PC-3 (cell line): ENCODE measurements around the gene ETV1.

Experiments
- EZH2 ChIP-seq: fragments of 300-600 bp; sonication (generic); IDR thresholded peaks from one replicate; pipeline ENCODE4 v1.6.1; 2017; ENCODE audit warnings: antibody characterized with exemption, mild to moderate bottlenecking, low read length; ENCODE audit not compliant: unreplicated experiment
- EZH2phosphoT487 ChIP-seq: fragments of 300-600 bp; sonication (generic); IDR thresholded peaks from 2 replicates; pipeline ENCODE4 v1.6.1; 2018; ENCODE audit warnings: mild to moderate bottlenecking, antibody characterized with exemption, low read length, borderline replicate concordance
- TF ChIP-seq, protein P1 (sequence below): fragments of 300-600 bp; sonication (generic); conservative IDR thresholded peaks from 2 replicates; pipeline ENCODE4 v1.5.1; 2017; ENCODE audit warnings: antibody characterized with exemption, low read depth, mild to moderate bottlenecking, low read length

DNA sequence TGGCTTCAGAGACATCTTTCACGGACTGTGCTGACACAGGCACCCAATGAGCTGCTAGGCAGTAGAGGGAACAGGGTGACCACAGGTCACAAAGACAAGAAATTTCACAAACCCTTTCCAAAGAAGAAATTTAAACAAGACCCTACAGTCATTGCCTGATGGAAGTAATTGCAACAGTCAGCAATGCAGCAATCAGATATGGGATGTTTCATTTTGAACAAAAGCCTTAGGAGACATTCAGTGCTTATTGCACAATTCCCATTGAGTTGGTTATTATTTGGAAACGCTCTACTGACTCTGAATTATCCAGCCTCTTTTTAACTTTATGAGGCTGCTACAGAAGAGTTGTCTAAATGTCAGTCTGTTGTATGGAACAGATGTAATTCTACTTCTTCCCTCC, 85.5 kb downstream of the ETV1 start:
- TF ChIP-seq, protein P1, sequence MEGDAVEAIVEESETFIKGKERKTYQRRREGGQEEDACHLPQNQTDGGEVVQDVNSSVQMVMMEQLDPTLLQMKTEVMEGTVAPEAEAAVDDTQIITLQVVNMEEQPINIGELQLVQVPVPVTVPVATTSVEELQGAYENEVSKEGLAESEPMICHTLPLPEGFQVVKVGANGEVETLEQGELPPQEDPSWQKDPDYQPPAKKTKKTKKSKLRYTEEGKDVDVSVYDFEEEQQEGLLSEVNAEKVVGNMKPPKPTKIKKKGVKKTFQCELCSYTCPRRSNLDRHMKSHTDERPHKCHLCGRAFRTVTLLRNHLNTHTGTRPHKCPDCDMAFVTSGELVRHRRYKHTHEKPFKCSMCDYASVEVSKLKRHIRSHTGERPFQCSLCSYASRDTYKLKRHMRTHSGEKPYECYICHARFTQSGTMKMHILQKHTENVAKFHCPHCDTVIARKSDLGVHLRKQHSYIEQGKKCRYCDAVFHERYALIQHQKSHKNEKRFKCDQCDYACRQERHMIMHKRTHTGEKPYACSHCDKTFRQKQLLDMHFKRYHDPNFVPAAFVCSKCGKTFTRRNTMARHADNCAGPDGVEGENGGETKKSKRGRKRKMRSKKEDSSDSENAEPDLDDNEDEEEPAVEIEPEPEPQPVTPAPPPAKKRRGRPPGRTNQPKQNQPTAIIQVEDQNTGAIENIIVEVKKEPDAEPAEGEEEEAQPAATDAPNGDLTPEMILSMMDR = no peak
- TF ChIP-seq EZH2phosphoT487 (no peak), EZH2 (no peak)
